H7 (cell line): Measurements from ENCODE around the gene THBS4. TPM values are rescaled to one million over a fixed set of nuclear protein-coding genes. Genes with fewer than 3 reads are reported as not detected.

Experiments used
- DNase-seq: peaks from one replicate; pipeline ENCODE4 v3.0.0; 2012
- H3K27me3 ChIP-seq: 2 replicates; pipeline ENCODE4 v1.6.0; 2011; ENCODE audit warnings: mild to moderate bottlenecking, low read length; ENCODE audit not compliant: control insufficient read depth, insufficient read depth
- H3K36me3 ChIP-seq: replicated peaks from 2 replicates; pipeline ENCODE4 v1.5.1; 2011; ENCODE audit warnings: low read length; ENCODE audit not compliant: control insufficient read depth, insufficient read depth
- H3K4me3 ChIP-seq: 2 replicates; pipeline ENCODE4 v1.5.1; 2011; ENCODE audit warnings: low read depth, mild to moderate bottlenecking, control low read depth, low read length, moderate library complexity; ENCODE audit not compliant: insufficient read depth
- total RNA-seq: library from RNA; depleted of rRNA; stranded (reverse); fragments of >200 nt; shearing (Covaris generic); gene quantifications from 2 replicates; pipeline ENCODE4 v1.2.3, GENCODE V29; 2014; rRNA removed

THBS4 gene
- 3.1 and 3.4 TPM in 2 replicates for total RNA-seq

DNA sequence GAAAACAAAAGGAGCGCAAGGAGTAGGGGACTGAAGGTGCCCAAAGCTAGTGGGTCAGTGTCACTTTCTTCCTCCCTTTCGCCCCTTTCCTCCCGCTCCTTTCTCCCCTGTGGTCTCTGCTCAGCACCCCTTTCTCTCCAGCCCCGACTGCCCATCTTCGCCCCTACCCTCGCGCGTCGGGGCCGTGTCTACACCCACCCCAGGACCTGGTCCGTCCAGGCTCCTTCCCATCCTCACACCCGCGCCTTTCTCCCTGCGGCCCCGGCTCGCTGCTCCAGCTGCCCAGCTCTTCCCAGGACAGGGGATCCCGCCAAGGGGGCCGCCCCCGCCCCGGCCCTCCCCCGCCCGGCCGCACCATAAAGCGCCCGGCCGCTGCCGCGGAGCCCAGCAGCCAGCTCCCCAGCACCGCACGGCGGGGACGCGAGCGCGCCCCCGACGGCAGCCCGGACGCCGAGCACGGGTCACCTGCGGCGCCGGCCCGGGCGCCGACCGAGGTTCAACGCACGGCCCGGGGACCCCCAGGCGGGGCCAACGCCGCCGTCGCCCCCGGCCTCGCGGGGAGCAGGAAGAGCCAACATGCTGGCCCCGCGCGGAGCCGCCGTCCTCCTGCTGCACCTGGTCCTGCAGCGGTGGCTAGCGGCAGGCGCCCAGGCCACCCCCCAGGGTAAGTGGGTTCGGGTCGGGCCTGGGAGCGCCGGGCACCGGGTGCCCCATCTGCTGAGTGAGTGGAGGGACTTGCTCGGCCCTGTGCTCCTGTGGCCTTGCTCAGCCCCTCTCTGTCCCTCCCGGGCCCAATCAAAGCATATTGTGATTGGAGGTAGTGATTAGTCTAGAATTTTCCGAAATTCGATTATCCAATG is at the start of gene THBS4:
THBS4 (plus strand) TSS at position 387 of the 860 bp plus-strand sequence; CDS start at position 577, 190 bp downstream.
- DNase-seq = peak; percentile 88
- peaks cover 31% of the 10 kb centered on the region for H3K27me3 ChIP-seq
- no peaks in the 10 kb centered on the region for H3K36me3 ChIP-seq
- peak within 1 kb of the TSS; percentile 62 for H3K4me3 ChIP-seq

- Histone ChIP-seq H3K4me3 (no peak overlapping the region), H3K27me3 (no peaks in the 10 kb centered on the region), H3K36me3 (peaks cover 18% of the 10 kb centered on the region)
- no peak for DNase-seq
Measured at GRCh38 chr5:79986260-79986659, 48.9 kb upstream of the THBS4 start.

GRCh38 chr5:79990205-79990597 is 44.9 kb upstream of the THBS4 start:
- DNase-seq = no peak
- Histone ChIP-seq H3K4me3 (peak overlapping the region; percentile 94), H3K27me3 (no peaks in the 10 kb centered on the region), H3K36me3 (peaks cover 5% of the 10 kb centered on the region)

- Histone ChIP-seq H3K4me3 (peak within 1 kb of the TSS; percentile 94), H3K27me3 (no peaks in the 10 kb centered on the region), H3K36me3 (peaks cover 5% of the 10 kb centered on the region)
- DNase-seq = peak; percentile 82
Measured at GRCh38 chr5:79990598-79991507, 44.3 kb upstream of the THBS4 start, which contains the start of gene MTX3. Gene MTX3, minus strand, starts transcription at chr5:79991262. Its CDS starts 24 bp downstream, at chr5:79991238.

DNA sequence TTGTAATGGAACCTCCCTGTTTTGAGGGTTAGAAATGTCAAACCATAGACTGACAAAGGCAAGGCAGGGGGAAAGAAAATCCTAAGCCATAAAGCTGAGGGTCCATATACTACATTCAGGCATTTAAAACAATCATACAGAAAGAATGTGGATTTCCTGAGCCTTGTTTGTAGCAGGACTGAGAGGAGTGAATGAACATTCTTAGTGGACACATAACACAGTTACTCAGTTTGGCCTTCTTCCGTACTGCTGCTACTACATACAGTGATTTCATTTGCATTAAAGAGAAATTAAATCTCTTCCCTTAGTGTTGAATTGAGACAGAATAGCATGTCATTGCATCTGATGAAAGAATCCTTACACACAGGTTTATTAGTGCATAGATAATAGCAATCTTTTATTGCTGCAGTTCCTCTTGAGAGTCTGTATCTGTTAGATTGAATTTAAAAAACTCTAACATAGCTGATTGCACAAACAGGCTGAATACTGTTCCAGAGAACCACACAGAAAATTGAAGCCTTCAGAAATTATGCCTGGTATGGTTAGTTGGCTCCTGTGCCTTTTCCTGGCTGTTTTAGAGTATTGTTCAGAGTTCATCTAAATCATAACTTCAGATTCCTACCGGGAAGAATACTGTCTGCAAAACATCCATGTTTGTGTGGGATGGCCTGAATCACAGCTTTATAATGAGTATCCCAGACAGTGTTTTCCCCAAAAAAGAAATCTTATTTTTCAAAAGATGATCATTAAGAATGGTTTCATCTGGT is 42.1 kb upstream of the THBS4 start:
- H3K27me3 ChIP-seq = no peaks in the 10 kb centered on the region
- H3K4me3 ChIP-seq = no peak overlapping the region
- peaks cover 3% of the 10 kb centered on the region; the same call in 1 of the 2 replicates for H3K36me3 ChIP-seq
- DNase-seq = no peak

DNA sequence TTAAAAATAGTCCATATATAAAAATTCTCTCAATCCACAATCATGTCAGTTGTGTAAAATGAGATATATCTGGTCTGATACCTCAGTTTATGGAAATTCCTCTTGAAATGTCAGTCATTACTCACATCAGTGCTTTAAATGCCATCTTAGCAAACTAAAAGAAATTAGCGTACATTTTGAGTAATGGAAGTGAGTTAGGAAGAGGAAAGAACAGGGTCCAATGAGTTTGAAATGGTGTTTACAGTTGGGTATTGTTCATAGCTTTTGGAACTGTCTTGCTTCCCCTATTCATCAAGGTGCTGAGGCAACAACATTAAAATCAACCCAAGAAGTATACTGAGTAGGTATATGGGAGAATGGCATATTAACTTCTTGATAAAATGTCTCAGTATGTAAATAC is 35.4 kb upstream of the THBS4 start:
- Histone ChIP-seq H3K27me3 (no peaks in the 10 kb centered on the region), H3K36me3 (no peaks in the 10 kb centered on the region), H3K4me3 (no peak overlapping the region)
- no peak for DNase-seq

DNA sequence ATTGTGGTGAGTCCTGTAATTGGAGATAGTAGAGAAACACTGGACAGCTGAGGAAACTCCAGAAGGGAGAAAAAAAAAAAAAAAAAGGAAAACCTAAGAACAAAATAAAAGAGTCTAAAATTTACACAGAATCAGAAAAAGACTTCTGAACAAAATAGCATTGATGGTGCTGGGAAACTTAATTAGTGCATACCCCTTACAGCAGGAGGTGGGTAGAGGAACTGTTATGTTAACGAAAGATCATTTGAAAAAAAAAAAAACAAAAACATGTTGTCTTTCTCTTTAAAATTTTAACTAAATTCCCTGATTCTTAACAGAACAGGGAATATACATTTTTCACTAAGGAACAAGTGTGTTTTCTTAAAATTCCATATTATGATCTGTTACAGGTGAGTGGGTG is 32.5 kb upstream of the THBS4 start:
- Histone ChIP-seq H3K27me3 (no peaks in the 10 kb centered on the region), H3K4me3 (no peak overlapping the region), H3K36me3 (no peaks in the 10 kb centered on the region)
- no peak for DNase-seq

- Histone ChIP-seq H3K4me3 (no peak overlapping the region), H3K36me3 (no peaks in the 10 kb centered on the region), H3K27me3 (no peaks in the 10 kb centered on the region)
- no peak for DNase-seq
Measured at GRCh38 chr5:80008995-80009765, 26.0 kb upstream of the THBS4 start.

DNA sequence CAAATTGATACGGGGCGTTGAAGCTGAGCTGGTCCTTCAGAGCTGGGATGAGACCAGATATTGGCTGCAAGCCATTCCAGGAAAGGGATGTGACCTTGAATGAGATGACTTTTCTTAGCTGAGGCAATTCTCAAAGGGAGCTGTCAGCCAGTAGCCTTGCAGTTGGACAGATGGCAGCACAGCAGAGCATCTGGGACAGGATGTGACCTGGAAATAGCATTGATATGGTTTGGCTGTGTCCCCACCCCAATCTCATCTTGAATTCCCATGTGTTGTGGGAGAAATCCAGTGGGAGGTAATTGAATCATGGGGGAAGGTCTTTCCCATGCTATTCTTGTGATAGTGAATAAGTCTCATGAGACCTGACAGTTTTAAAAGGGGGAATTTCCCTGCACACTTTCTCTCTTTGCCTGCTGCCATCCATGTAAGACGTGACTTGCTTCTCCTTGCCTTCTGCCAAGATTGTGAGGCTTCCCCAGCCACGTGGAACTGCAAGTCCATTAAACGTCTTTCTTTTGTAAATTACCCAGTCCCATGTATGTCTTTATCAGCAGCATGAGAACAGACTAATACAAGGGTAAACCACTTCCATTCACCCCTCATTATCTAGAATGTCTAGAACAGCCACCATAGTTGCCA is 24.3 kb upstream of the THBS4 start:
- Histone ChIP-seq H3K36me3 (no peaks in the 10 kb centered on the region), H3K4me3 (no peak overlapping the region), H3K27me3 (no peaks in the 10 kb centered on the region)
- no peak for DNase-seq

DNA sequence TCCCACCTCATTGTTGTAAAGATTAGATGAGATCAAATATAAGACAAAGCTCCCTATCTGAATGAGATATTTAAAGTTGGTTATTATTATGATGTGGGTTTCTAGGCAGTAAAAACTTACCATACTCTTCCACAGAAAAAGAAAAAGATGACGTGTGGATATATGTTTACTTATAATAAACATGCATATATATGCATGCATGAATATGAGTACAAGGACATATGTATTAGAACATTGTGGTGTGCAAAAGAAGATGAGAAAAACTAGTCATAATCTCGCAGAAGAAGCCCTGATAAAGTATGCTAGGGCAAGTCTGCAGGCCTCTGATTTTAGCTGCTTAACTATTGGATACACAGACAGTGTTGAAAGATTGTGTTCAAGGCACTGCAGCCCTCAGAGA is 10.1 kb upstream of the THBS4 start:
- DNase-seq = no peak

GRCh38 chr5:80026841-80027240 is 8.3 kb upstream of the THBS4 start:
- Histone ChIP-seq H3K4me3 (no peak overlapping the region), H3K27me3 (peaks cover 2% of the 10 kb centered on the region; the same call in 1 of the 2 replicates), H3K36me3 (no peaks in the 10 kb centered on the region)
- no peak for DNase-seq

More for the DNA sequence above, 10.1 kb upstream of the THBS4 start:
- Histone ChIP-seq H3K27me3 (peaks cover 2% of the 10 kb centered on the region; the same call in 1 of the 2 replicates), H3K36me3 (no peaks in the 10 kb centered on the region), H3K4me3 (no peak overlapping the region)

GRCh38 chr5:80031109-80031508 is 4.0 kb upstream of the THBS4 start:
- peaks cover 29% of the 10 kb centered on the region for H3K27me3 ChIP-seq
- no peak overlapping the region for H3K4me3 ChIP-seq
- H3K36me3 ChIP-seq = no peaks in the 10 kb centered on the region
- no peak for DNase-seq

DNA sequence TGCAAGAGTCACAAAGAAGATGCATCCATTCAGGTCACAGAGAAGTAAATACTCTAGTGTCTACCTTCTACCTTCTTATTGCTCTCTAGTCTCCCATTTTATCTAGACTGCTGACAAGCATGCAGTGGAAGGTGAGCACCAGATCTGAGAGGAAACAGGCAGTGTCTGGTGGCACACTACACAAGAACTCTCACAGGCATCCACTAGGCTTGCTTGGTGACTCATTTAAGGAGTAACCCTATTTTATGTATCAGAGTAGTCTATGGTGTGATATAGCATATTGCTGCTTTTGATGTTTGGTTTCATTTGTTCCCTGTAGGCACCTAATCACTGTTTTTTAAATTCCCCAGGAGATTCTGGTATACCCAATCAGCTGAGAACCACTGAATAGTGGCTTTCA is 1.6 kb upstream of the THBS4 start:
- H3K27me3 ChIP-seq = peaks cover 31% of the 10 kb centered on the region

More for the DNA sequence above, 1.6 kb upstream of the THBS4 start:
- no peak overlapping the region for H3K4me3 ChIP-seq
- H3K36me3 ChIP-seq = no peaks in the 10 kb centered on the region
- no peak for DNase-seq
